ENCODE data around the gene RFPL3.

- TF ChIP-seq TFDP1 (CRISPR knock-in tag; IDR thresholded peaks at IDR 0.05; ENCODE audit: borderline replicate concordance), result no peak
- TF ChIP-seq CTCF (CRISPR knock-in tag; IDR thresholded peaks at IDR 0.05), result no peak
- no peak for TF ChIP-seq SATB2 (CRISPR knock-in tag; IDR thresholded peaks at IDR 0.05)
- no peak for TF ChIP-seq TEF (CRISPR knock-in tag; IDR thresholded peaks at IDR 0.05)
- no peak for TF ChIP-seq RNF219 (CRISPR knock-in tag; IDR thresholded peaks at IDR 0.05)
- no peak for TF ChIP-seq ETV6 (CRISPR knock-in tag; conservative IDR thresholded peaks at IDR 0.05)
- no peak for TF ChIP-seq ATF4 (CRISPR knock-in tag; IDR thresholded peaks at IDR 0.05)
- no peak for TF ChIP-seq MAFK (conservative IDR thresholded peaks at IDR 0.05 in 1 of 2, IDR thresholded peaks at IDR 0.05 in 1 of 2; ENCODE audit: low read length in 2 of 2)
These were observed 23.3 kb downstream of the RFPL3 start for GRCh38 chr22:32380991-32381390.

Measured in HepG2 (cell line).